HG03066 (cell line): ENCODE measurements around the gene TNP2.

Experiments
- ATAC-seq: cut with Tn5 transposase; IDR thresholded peaks from one replicate; pipeline ENCODE4 v1.9.1; 2021; ENCODE audit warnings: low read depth; ENCODE audit not compliant: unreplicated experiment

TNP2 gene

DNA sequence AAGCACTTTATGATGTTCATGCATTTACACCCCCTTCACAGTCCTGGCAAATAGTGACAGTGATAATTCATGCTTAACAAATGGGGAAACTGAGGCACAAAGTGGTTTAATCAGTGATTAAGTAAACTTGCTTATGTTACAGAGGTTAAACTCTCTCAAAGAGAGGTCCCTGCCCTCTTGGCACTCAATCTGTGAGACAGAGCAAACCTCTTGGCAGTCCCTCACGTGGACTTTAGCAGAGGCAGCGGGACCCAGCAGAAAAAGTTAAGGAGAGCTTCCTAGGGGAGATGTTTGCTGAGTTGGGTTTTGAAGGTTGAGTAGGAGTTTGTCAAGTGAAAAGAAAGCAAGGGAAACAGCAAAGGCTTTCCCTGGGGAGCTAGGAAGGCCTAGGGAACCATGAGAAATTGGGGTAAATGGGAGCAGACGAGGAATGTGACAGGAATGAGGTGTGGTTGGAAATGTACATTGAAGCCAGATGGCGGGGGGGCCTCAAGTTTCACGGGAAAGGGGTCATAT lies 23.8 kb downstream of the TNP2 start:
- no peak for ATAC-seq

DNA sequence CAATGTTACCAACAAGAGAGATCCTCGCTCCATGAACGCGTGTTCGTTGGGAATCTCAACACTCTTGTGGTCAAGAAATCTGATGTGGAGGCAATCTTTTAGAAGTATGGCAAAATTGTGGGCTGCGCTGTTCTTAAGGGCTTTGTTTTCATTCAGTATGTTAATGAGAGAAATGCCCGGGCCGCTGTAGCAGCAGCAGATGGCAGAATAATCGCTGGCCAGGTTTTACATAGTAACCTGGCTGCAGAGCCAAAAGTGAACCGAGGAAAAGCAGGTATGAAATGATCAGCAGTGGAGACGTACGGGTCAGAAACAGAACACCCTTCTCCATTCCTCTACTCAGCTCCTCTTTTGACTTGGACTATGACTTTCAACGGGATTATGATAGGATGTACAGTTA lies 26.5 kb downstream of the TNP2 start:
- ATAC-seq = no peak

DNA sequence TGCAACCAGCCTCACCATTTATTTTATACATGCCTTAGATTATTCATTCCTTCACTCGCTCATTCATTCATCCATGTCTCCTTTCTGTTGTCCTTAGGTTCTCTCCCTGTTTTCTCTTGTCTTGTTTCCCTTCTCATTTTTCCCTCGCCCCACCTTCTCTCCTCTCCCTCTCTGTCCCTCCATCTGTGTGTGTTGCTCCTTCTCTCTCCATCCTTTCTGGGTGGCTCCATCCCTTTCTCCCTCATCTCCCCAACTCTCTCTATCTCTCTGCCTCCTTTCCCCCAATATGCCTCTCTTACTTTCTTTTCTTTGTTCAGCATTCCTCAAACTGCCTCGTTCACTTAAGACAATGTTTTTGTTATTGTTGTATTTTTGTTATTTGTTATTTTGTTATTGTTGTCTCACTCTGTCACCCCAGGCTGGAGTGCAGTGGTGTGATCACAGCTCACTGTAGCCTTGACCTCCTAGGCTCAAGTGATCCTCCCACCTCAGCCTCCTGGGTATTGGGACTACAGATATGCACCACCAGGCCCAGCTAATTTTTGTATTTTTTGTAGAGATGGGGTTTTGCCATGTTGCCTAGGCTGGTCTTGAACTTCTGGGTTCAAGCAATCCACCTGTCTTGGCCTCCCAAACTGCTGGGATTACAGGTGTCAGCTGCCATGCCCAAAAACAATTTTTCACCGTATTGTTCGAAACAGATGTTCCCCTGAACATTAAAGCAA lies 27.5 kb downstream of the TNP2 start:
- no peak for ATAC-seq

DNA sequence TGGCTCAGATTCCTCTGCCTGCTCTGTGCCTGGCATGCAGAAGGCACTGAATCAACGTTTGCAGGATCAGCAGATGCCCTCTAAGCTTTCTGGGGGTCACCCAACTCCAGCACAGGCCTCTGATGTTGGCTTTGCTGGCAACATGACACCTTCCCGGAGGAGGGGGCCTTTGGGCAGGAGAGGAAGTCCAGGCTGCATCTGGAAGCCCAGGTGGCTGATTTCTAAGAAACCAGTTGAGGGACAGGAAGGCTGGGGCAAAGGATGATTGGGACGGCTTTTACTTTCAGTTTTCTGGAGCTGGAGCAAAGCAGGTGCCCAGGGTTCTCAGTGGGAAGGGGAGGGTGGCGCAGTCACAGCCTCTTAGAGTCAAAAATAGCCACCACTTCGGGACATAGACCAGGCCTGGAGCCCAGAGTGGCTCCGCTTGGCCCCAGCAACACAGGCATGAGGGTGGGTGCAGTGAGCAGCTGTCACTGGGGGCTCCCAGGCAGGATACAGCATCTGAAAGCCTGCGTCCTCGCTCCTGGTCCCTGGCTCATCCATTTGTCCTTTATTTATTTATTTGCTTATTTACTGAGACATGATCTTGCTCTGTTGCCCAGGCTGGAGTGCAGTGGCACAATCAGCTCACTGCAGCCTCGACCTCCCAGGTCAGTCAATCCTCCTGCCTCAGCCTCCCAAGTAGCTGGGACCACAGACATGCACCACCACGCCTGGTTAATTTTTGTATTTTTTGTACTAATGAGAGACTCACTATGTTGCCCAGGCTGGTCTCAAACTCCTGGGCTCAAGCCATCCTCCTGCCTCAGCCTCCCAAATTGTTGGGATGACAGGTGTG lies 28.3 kb downstream of the TNP2 start:
- no peak for ATAC-seq

DNA sequence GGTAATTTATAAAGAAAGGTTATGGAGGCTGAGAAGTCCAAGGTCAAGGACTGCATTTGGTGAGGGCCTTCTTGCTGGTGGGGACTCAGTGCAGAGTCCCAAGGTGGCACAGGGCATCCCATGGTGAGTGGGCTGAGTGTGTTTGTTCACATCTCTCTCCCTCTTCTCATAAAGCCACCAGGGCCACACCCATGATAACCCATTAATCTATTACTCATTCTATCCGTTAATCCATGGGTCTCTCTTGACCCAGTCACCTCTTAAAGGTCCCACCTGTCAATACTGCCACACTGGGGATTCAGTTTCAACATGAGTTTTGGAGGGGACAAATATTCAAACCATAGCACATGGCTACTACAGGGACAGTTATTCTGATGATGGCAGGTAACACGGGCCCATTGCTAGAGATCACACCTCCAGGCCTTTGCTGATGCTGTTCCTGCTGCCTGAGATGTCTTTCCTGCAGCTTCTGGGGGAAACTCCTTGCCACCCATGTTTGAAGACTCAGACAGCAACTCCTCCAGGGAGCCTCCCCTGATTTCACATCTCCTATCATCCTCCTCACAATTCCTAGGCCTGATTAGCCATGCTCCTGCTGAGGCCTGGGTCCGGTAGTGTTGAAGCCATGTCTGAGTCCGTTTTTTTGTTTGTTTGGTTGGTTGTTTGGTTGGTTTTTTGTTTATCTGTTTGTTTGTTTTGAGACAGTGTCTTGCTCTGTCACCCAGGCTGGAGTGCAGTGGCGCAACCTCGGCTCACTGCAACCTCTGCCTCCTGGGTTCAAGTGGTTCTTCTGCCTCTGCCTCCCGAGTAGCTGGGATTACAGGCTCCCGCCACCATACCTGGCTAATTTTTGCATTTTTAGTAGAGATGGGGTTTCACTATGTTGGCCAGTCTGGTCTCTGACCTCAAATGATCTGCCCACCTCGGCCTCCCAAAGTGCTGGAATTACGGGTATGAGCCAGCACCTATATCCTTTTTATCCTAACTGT lies 29.2 kb downstream of the TNP2 start:
- ATAC-seq = no peak

DNA sequence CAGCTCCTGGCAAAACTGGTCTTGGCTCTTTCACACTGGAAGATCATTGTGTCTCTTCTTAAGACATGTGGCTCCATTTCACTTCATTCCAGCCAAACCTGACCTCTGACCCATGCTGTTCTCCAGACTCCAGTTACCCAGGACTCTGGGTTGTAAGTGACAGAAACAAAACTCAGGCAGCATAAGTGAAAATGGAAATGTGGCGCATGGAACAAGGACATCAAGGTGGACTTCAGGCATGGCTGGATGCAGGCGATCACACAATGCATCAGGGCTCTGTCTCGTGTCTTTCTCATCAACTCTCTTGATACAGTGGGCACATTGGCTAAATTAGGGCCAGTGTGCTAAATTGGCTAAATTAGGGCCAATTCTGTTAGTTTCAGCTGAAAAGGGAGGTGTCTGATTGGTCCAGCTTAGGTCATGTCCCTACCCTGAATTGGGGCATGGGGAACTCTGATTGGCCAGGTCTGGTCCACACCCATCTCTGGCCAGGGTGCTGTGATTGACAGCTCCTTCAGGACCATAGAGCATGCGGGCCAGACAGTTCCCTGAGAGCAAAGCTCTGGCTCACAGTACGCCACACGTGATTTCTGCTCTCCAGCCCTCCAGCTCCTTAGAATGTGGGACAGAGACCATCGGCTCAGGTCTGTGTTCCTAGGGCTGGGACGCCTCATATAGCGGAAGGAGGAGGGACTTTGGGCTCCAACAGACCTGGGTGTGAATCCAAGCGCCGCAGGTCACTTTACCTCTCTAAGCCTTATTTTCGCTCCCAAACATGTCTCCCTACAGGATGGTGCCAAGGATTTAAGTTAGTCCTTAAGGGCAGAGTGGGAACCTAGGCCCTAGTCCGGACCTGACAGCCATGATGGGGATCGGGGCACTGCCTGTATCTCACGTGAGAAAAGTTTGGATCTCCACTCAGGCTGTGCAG lies 30.6 kb downstream of the TNP2 start:
- no peak for ATAC-seq

DNA sequence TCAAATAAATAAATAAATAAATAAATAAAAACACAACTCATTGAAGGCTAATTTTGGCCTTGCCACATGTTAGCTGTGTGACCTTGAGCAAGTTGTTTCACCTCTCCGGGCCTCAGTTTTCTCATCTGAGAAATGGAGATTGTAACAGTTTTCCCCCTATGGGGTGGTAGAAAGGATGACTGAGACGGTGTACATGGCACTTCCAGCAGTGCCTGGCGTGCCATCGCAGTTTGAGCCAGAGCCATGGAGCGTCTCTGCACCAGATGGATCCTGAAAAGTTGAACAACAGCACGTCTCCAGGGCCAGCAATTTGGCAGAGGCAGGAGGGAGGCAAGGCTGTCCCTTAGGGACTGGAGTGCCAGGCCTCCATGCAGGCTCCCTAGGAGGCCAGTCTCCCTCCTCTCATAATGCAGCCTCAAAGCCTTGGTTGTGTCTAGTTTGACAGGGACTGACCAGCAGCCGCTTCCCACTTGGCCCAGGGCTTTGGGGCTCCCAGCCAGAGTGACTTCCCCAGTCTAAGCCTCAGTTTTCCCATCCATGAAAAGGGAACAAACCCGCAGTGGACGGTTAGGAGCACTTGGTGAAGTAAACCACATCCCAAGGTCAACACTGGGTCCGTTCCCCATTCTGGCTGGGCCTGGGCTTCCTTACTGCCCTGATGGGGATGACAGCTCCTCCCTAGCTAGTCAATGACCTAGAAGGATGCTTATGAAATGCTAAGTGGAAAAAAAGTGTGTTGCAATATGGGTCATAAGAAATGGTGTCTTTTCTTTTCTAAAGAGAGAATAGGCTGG lies 32.5 kb downstream of the TNP2 start:
- no peak for ATAC-seq

DNA sequence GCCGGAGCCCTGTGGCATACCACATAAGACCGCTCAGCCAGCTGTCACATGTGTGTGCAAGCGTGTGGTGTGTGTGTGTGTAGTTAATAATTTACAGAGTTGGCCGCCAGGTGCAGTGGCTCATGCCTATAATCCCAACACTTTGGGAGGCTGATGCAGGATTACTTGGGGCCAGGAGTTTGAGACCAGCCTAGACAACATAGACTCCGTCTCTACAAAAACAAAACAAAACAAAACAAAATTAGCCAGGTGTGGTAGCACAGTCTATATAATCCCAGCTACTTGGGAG lies 33.5 kb downstream of the TNP2 start:
- ATAC-seq = no peak

DNA sequence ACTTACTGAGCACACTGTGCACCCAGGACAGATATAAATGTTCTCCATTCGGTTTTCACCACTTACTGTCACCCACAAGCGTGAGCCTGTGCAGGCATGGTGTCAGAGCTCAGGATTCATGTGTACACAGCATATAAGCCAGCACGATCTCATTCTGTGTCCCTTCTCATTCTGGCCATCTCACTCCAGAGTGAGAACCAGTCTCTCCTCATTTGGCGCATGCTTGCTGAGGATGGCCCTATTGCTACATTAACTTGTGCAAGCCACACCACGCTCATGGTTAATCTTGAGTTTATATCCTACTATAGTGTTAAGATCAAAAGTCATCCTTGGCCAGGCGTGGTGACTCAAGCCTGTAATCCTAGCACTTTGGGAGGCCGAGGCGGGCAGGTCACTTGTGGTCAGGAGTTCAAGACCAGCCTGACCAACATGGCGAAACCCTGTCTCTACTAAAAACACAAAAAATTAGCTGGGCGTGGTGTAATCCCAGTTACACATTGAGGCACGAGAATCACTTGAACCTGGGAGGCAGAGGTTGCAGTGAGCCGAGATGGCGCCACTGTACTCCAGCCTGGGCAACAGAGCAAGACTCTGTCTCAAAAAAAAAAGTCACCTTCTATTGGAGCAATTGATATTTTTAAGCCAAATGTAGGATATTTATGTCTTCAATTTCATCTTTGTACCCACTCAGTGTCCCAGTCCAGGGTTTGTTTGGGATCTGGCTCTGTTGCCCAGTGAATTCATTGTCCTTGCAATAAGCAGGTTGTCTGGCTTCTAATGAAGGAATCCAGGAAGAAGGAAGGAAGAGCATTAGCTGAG lies 34.0 kb downstream of the TNP2 start:
- ATAC-seq = no peak

DNA sequence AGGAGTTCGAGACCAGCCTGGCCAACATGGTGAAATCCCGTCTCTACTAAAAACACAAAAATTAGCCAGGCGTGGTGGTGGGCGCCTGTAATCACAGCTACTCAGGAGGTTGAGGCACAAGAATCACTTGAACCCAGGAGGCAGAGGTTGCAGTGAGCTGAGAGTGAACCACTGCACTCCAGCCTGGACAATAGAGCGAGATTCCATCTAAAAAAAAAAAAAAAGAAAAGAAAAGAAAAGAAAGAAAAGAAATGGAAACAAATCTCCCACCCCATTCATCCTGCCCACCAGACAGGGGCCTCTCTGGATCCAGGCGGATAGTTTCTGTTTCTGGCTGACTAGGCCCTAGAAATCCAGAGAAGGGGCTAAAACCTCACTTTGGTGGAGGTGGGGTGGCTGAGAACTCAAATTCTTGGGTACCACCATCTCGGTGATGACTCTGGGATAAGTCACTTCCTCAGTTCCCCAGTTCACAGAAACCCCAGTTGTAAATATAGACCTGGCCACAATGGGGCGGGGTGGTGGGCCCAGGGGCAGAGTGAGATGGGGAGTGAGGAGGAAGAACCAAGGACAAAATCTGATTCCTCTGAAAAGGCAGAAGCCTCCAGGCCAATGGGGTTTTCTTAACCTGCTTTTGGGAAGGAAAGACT lies 35.3 kb downstream of the TNP2 start:
- no peak for ATAC-seq

DNA sequence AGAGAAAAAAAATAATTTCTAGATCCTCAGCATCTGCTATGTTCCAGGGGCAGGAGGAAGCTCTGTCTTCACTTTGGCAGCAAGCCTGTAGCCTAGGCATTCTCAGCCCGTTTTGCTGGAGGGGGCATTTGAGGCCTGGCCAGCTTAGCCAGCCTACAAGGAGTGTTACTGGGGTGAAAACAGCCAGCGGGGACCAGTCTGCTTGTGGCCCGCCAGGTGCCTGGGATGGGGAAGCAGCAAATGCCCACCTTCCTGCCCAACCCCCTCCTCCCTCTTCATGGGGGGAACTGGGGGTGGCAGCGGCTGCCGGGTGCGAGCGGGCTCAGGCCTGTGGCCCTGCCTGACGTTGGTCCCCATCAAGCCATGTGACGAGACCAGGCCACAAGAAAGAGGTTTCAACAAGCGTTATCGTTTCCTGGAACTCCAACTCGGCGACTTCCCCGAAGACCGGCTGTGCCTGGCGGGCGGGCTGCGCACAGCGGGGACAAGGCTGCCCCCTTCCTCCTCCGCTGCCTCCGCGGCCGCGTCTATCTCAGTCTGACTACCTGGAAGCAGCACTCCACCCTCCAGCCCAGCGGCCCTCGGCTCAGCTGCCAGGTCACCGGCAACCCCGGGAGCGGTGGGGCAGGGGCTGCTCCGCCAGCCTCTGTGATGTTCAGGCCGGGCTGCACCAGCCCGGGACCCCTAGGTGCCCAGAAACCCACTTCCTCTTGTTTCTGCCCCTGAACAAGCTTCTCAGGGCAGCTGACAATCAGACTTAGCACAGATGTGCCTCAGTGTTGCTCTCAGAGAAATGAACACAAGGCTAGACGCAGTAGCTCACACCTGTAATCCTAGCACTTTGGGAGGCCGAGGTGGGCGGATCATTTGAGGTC lies 36.0 kb downstream of the TNP2 start:
- ATAC-seq = no peak

DNA sequence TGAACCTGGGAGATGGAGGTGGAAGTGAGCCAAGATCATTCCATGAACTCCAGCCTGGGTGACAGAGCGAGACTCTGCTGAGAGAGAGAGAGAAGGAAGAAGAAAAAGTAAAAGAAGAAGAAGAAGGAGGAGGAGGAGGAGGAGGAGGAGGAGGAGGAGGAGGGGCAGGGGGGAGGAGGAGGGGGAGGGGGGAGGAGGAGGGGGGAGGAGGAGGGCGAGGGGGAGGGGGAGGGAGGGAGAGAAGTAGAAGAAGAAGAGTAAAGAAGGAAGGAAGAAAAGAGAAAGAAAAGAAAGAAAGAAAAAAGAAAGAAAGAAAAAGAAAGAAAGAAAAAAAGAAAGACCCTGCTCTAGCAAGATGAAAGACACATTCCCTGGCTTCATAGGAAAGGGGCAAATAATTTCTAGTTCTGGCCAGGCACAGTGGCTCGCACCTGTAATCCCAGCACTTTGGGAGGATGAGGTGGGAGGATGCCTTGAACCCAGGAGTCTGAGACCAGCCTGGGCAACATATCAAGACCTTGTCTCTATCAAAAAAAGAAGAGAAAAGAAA lies 36.7 kb downstream of the TNP2 start:
- no peak for ATAC-seq

DNA sequence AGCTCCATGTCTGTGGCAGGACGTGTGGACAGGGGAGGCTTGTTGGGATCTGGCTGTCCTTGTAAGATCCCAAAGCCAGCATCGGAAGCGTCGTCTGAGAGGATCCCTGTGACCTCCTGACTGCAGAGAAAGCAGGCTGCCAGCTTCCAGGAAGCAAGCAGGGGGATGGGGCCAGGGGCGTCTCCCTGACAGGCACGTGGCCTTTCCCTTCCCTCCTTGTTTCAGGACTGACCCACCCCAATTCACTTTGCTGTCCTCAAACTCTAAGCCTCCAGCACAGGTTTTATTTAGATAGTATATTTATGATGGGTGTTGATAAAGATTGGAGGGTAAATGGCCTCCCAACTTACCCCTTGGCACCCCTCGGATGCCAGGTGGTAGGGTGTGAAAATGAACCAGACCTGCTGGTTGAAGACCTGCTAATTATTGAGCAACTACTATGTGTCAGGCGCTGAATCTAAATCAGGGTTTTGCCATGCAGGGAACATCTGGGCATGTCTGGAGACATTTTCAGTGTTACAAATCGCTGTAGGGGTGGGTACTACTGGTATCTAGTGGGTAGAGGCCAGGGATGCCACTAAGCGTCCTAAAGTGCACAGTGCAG lies 37.7 kb downstream of the TNP2 start:
- no peak for ATAC-seq

DNA sequence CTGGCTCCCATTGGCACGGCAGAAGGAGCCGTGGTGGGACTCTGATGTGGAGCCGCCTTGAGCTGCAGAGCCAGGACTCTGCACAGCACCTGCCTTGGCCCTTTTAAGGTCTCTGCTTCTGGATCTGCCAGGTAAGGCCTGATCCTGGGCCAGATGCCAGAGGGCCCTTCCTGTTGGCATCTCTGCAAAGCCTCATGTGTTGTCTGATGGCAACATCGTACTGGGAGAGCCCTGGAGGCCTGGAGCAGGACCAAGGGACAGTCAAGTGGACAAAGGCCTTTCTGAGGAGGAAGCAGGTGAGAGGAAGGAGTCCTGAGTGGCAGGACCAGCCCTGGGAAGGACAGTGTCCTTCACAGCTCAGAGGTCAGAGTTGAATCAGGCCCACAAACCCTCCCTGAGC lies 39.2 kb downstream of the TNP2 start:
- no peak for ATAC-seq

DNA sequence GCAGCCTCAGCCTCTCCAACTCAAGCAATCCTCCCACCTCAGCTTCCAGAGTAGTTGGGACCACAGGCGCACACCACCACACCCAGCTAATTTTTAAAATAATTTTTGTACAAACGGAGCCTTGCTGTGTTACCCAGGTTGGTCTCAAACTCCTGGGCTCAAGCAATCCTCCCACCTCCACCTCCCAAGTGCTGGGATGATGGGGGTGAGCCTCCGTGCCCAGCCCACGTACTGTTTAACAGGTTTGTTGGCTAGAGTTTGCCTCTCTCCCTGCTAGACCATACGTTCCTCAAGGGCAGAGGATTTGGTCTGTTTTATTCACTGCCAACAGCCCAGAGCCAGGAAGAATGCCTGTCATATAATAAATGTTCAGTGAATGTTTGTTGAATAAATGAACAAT lies 39.7 kb downstream of the TNP2 start:
- no peak for ATAC-seq
